GM06990 (cell line): Measurements from ENCODE around the gene PBX1.

Source experiments
- DNase-seq: peaks from one replicate; pipeline ENCODE4 v3.0.0-alpha.2; 2011; ENCODE audit not compliant: insufficient read length; ENCODE audit errors: extremely low read depth
- H3K27me3 ChIP-seq: replicated peaks from 2 replicates; pipeline ENCODE4 v1.6.0; 2011; ENCODE audit warnings: low read length; ENCODE audit not compliant: control insufficient read depth, insufficient read depth
- H3K36me3 ChIP-seq: 2 replicates; pipeline ENCODE4 v1.5.1; 2011; ENCODE audit warnings: low read length; ENCODE audit not compliant: control insufficient read depth, insufficient read depth
- H3K4me3 ChIP-seq: replicated peaks from 2 replicates; pipeline ENCODE4 v1.5.1; 2011; ENCODE audit warnings: low read depth, mild to moderate bottlenecking, control low read depth, low read length
- CTCF ChIP-seq: IDR thresholded peaks from 2 replicates; pipeline ENCODE4 v1.5.1; 2011; ENCODE audit warnings: low read length, control low read depth, mild to moderate bottlenecking, inconsistent platforms; ENCODE audit not compliant: insufficient read depth, poor library complexity, severe bottlenecking

Gene PBX1

GRCh38 chr1:164667600-164667999 is 108.6 kb downstream of the PBX1 start:
- Histone ChIP-seq H3K27me3 (no peaks in the 10 kb centered on the region), H3K36me3 (no peaks in the 10 kb centered on the region), H3K4me3 (no peak overlapping the region)
- no peak for DNase-seq
- no peak for TF ChIP-seq CTCF

- Histone ChIP-seq H3K36me3 (no peaks in the 10 kb centered on the region), H3K27me3 (no peaks in the 10 kb centered on the region), H3K4me3 (no peak overlapping the region)
- TF ChIP-seq CTCF: no peak
- DNase-seq: no peak
Observed at GRCh38 chr1:164668491-164669400, 109.8 kb downstream of the PBX1 start.

- no peak overlapping the region for H3K4me3 ChIP-seq
- H3K36me3 ChIP-seq: no peaks in the 10 kb centered on the region
- no peaks in the 10 kb centered on the region for H3K27me3 ChIP-seq
- no peak for TF ChIP-seq CTCF
- no peak for DNase-seq
Observed at GRCh38 chr1:164670026-164670425, 111.0 kb downstream of the PBX1 start.

GRCh38 chr1:164670786-164671185 is 111.8 kb downstream of the PBX1 start:
- H3K4me3 ChIP-seq: no peak overlapping the region
- H3K27me3 ChIP-seq: no peaks in the 10 kb centered on the region
- TF ChIP-seq CTCF: no peak
- no peak for DNase-seq
- no peaks in the 10 kb centered on the region for H3K36me3 ChIP-seq

- Histone ChIP-seq H3K27me3 (no peaks in the 10 kb centered on the region), H3K4me3 (no peak overlapping the region), H3K36me3 (no peaks in the 10 kb centered on the region)
- TF ChIP-seq CTCF: no peak
- DNase-seq: no peak
Observed at GRCh38 chr1:164671323-164671965, 112.5 kb downstream of the PBX1 start.
